ENCODE results near the gene ZDHHC22. TPM values are rescaled to one million over a fixed set of nuclear protein-coding genes. Genes with fewer than 3 reads are reported as not detected.

ZDHHC22 gene
- total RNA-seq, 1 donor from 2014 or later, result not detected

- no peak for ATAC-seq
Measured at GRCh38 chr14:77125823-77126325, 15.7 kb downstream of the ZDHHC22 start.

- no peak for ATAC-seq
Measured at GRCh38 chr14:77125281-77125801, 16.2 kb downstream of the ZDHHC22 start.

- ATAC-seq, result peak; percentile 52
Measured at GRCh38 chr14:77124345-77125280, 17.0 kb downstream of the ZDHHC22 start.

- peak; percentile 98 for ATAC-seq
Measured at GRCh38 chr14:77123381-77124325, 17.9 kb downstream of the ZDHHC22 start.

- ATAC-seq, result no peak
Measured at GRCh38 chr14:77122526-77123125, 19.0 kb downstream of the ZDHHC22 start.

- ATAC-seq, result no peak
Measured at GRCh38 chr14:77120771-77121743, 20.5 kb downstream of the ZDHHC22 start.

- ATAC-seq, result no peak
Measured at GRCh38 chr14:77119851-77120250, 21.7 kb downstream of the ZDHHC22 start.

GRCh38 chr14:77116172-77116817 lies 25.3 kb downstream of the ZDHHC22 start:
- ATAC-seq, result no peak

GRCh38 chr14:77114609-77115008 lies 27.0 kb downstream of the ZDHHC22 start:
- peak; percentile 57 for ATAC-seq

- ATAC-seq, result no peak
Measured at GRCh38 chr14:77113644-77114043, 27.9 kb downstream of the ZDHHC22 start.

- peak; percentile 92 for ATAC-seq
Measured at GRCh38 chr14:77111021-77111420, 30.6 kb downstream of the ZDHHC22 start.

GRCh38 chr14:77110286-77110685 lies 31.3 kb downstream of the ZDHHC22 start:
- ATAC-seq, result no peak

- ATAC-seq, result no peak
Measured at GRCh38 chr14:77109656-77110055, 31.9 kb downstream of the ZDHHC22 start.

- ATAC-seq, result no peak
Measured at GRCh38 chr14:77108753-77109152, 32.8 kb downstream of the ZDHHC22 start.

- no peak for ATAC-seq
Measured at GRCh38 chr14:77107228-77107627, 34.4 kb downstream of the ZDHHC22 start.

GRCh38 chr14:77106666-77107065 lies 34.9 kb downstream of the ZDHHC22 start:
- ATAC-seq, result peak; percentile 21

GRCh38 chr14:77105145-77105939 lies 36.2 kb downstream of the ZDHHC22 start:
- no peak for ATAC-seq

GRCh38 chr14:77104393-77104792 lies 37.2 kb downstream of the ZDHHC22 start:
- no peak for ATAC-seq

- ATAC-seq, result no peak
Measured at GRCh38 chr14:77103951-77104350, 37.6 kb downstream of the ZDHHC22 start.

GRCh38 chr14:77103475-77103874 lies 38.1 kb downstream of the ZDHHC22 start:
- no peak for ATAC-seq

Data from esophagus mucosa (tissue), 1 donor.